Hippocampal formation (tissue), 2 donors: ENCODE data around the gene USH2A.

Experiments
- DNase-seq, 2 donors: peaks; one replicate each; lab custom pipeline; 2025; lab: John Stamatoyannopoulos, UW

The USH2A gene

DNA sequence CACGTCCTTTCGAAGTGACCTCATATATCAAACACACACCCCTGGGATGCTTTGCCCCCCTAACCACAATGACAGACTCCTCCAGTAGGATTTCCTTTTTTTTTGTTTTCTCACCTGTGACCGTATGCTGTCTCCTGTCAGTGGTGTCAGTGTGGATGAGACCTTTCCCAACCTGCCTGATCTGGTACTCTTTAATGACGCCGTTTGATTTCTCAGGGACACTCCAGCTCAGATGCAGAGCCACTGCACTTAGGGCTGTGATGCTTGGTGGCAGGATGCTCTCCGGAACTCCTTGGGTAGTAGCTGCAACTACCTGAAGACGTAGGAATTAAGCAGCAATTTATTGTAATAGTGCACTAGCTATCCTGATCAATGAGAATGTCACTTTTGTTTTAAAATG, 643.5 kb downstream of the USH2A start:
- no peak for DNase-seq

- DNase-seq = no peak
These were observed 645.8 kb downstream of the USH2A start for GRCh38 chr1:215777370-215777925.

DNA sequence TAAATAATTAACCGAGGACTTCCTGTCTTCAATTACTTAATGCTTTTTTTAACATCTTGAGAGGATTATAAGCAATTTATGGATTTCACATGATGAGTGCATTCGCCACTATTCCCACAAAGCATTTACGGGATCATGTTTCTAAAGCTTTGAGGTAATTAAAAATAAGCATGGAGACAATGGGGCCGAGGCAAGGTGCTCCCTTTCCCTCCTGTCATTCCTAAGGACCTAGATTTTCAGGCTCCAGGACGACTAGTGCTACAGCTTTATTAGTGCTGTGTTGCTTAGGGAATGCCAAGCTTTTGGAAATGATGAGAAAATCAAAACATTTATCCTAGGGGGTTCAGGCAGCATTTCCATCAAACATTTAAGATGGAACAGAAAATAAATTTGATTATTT, 646.9 kb downstream of the USH2A start:
- DNase-seq = no peak

- no peak for DNase-seq
These were observed 651.1 kb downstream of the USH2A start for GRCh38 chr1:215772151-215772550.

DNA sequence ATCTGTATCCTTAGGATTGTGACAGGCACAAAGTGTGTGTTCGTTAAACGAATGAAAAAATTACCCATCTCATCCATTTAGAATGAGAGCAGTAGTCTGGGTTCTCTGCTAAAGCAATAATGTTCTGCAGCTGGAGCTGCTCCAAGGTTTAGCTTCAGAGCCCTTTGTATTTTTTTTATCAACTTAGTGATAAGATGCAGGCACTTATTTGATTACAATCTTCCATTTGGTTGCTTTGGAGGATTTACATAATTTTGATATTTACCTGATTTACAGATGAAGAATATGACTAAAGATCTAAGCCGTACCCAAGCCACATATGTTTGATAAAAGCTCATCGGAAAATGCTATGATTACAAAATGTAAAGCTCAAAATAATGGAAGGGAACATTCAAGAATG, 654.9 kb downstream of the USH2A start:
- DNase-seq = no peak

DNA sequence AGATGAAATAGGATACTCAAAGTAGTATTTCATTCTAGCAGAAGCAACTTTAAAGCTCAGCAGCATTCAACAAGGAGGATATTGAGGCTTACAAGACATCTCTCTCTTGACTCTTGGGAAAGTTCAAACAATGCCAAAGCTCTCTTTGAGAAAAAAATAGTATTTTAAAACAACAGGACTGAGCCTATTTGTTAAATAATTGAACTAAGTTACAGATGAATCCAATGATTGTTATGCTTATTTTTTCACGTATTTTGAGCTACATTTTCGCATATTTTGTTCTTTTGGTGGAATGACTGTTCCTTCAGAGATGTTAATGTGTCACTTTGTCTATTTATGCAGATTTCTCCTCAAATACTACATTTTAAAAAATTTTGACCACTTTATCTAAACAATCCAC, 655.5 kb downstream of the USH2A start:
- no peak for DNase-seq

DNA sequence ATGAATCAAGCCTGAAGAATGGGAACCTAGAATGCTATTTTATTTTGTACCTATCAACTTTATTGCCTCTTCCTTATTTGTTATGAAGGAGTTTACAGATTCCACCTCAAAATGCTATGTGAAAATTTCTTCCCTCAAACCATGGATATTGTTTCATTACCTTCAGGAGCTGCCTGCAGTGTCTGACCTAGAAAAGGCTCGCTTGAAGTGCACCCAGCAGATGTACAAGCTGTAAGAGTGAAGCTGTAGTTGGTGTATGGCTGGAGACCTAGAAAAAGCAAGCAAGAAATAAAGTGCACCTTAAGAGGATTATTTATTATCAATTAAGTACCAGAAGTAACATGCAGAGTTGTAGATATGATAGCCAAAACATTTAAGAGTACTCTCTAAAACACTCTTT, 656.7 kb downstream of the USH2A start:
- no peak for DNase-seq

- no peak for DNase-seq
These were observed 657.4 kb downstream of the USH2A start for GRCh38 chr1:215765833-215766232.

DNA sequence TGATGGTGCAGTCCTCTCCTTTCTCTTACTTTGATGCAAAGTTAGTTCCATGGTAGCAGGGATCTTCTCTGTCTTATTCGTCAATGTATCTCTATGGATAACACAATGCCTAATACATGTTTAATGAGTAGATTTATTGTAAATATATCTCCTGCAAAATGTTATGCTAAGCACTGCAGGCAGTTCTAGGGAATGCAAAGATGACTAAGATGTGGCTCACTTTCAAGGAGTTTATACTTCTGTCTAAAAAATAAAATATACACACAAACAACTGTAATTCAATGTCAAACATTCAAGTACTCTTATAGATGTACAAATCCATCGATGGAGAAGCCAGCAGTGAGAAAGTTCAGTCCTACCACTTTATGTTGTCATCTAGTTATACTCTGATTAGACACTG, 661.8 kb downstream of the USH2A start:
- DNase-seq = no peak

GRCh38 chr1:215754112-215754511, 669.1 kb downstream of the USH2A start:
- no peak for DNase-seq

DNA sequence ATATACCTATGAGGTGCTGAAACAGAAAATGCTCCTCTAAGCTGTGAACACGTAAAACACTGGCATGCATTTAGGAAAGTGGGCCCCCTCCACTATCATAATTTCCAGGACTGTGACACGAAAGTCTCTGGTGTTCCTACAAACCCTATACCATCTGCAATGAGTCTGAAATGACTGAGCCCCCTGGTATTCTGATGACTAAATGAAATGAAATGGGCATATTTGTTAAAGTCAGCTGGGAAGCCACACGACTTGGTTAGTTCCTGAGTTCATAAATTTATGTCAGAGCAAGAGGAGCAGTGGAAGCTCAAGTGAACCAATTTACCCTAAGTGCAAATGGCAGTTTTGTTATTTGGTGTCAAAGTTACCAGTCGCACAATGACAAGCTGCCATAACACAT, 673.8 kb downstream of the USH2A start:
- no peak for DNase-seq

- DNase-seq = no peak
These were observed 674.8 kb downstream of the USH2A start for GRCh38 chr1:215748431-215748830.

GRCh38 chr1:215744419-215744818, 678.8 kb downstream of the USH2A start:
- no peak for DNase-seq

GRCh38 chr1:215739025-215739424, 684.2 kb downstream of the USH2A start:
- DNase-seq = no peak

DNA sequence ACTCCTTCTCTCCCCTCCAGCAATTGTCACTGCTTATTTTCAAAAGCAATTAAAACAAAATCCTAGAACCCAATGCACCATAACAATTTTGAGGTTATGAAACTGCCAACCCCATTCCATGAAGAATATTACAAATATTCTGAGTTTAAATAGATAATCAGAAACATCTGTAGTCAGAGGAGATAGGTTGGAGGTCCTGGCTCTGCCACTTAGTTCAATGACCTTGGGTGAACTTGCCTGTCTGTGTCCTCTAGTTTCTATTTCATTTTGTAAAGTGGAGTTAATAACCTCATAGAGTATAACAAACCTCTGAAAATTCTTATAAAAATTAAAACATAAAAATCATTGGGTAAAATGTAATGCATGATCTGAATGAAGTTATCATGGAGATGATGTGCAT, 691.5 kb downstream of the USH2A start:
- no peak for DNase-seq

DNA sequence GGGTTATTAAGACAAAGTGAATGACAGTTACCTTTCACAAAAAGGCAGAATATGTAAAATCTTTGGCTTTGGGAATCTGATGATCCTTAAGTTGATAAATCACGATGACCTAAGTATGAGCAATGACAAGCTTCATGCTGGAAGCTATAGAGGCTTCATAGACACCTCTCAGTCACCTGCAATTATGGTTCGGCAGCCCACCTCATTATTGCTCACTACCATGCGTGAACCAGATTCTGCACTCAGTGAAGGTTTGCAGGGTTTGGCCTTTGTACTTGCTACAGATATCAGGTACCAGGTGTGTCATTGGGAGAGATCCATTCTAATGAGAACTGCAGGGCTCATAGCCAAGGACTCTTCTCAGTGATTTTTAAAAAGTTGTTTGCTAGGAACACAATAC, 692.6 kb downstream of the USH2A start:
- DNase-seq = no peak

DNA sequence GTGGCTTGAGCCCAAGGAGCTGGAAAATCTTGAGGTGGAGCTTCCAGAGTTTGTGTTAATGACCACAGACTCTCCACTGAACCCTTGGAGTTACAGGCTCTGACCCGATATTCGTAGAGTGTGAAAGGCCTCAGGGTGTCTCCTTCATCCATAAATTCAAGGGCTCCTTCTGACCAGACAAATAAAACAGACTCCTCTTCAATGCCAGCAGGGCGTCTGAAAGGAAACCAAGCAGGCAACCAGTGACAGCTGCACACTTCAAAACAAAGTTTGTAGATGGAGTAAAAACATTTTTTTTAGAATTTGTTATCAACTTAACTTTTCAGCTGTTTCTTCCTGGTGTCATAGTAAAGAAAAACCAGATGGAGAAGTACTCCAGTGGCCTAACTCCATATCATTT, 695.1 kb downstream of the USH2A start:
- no peak for DNase-seq

DNA sequence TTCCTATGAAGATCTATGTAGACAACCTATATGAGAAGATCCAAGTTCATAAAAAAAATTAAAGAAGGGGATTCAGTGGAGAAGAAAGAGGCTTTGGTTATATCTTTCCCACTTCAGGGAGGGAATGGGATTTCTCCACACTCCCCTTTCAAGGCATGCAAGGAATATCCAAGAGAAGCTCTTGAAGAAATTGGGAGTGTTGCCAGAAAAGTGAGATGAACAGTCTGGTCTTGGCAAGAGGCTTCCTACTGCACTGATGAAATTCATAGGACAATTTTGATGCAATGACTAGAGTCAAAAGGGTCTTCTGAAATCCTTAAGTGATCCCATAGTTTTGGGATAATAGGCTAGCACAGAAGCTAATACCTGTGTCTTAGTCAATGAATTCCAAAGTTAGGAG, 703.1 kb downstream of the USH2A start:
- no peak for DNase-seq

- no peak for DNase-seq
These were observed 703.7 kb downstream of the USH2A start for GRCh38 chr1:215719552-215719951.

DNA sequence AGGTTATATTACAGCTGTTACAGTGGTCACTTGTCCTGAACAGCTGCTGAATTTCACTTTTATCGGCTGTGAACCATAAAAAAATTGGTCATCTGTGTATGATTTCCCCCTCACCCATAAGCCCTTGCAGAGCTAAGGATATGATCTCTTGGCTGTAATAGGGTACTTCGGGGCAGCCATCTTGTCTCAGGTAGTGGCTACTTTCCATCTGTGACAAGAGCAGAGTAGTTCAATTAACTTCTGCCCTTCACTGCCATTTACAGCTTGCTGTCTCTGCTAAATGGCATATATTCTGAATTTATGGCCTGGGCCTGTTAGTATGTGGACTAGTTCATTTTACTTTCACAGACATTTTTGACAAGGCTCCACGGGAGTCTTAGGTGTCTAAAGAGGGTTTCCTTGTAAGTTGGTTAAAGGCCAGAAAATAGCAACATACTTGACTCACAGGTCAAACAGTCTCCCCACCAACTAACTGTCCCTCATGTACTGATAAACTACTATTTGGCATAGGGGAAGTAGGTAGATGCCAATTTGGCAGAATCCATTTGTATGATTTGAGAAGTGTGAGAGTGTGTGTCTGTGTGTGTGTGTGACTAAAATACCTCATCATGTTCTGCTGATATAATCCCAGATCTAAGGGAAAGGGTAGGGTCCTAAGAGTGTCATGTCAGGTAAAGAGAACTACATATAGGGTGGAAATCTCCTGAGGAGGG, 704.5 kb downstream of the USH2A start:
- DNase-seq = no peak

GRCh38 chr1:215717677-215718426, 705.4 kb downstream of the USH2A start:
- DNase-seq = no peak

DNA sequence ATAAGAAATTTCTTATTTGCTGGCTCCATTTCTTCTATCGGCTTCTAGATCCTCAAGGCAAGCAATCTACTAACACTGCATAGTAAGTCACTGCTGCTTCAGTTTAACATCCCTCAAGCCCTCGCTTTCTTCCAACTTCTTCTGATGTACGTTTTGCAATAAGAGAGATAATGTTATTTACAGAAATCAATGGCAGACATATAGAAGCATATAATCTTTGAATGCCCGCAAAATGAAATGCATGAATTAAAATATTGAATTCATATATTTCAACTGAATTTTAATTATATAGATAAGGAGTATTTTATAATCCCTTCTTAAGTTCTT, 712.4 kb downstream of the USH2A start:
- no peak for DNase-seq

DNA sequence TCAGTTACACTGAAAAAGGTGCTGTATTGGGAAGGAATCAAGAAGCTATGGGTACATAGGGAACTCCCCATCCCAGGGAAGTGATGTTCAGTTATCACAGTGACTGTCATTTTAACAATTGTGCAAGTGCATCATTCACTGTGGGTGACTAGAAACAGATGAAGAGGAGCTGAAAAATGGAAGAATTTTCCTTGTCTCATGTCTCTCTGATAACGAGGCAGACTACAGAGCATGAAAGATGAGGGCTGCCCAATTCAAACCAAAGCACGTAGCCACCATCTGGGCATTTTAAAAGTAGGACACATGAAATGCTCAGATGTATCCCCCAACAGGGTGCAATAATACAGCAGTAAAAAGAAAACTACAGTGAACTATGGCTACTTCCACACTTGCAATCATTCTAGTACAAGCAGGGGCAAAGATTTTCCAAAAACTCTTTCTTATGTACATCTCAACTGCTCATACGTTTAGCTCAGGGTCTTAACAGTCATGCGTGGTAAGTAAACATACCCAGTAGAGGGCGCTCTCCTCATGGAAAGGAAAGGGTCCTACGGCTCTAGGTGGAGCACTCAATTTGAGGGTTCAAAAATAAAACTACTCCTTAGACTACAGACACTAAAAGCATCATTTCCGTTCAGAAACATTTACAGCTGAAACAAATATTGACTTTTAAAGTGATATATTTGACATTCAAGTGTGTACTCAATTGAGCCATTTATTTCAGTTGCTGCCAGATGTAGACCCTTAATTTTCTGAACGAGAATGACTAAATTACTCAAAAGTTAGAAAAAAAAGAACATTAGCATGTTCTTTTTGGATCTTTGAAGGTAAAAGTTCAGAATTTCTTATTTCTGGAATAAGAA, 713.0 kb downstream of the USH2A start:
- no peak for DNase-seq
